K562 treated with DMSO at 1 percent for 12 hours (cell line): ENCODE measurements around the gene KRTAP7-1. TPM values are rescaled to one million over a fixed set of nuclear protein-coding genes. Genes with fewer than 3 reads are reported as not detected.

ENCODE experiments used
- total RNA-seq: library from RNA; unstranded; fragments of 300-600 nt; gene quantifications from 2 replicates; pipeline ENCODE4 v1.2.3, GENCODE V29; 2022; ENCODE audit not compliant: insufficient read depth

Gene KRTAP7-1
- not detected in 2 replicates for total RNA-seq

DNA sequence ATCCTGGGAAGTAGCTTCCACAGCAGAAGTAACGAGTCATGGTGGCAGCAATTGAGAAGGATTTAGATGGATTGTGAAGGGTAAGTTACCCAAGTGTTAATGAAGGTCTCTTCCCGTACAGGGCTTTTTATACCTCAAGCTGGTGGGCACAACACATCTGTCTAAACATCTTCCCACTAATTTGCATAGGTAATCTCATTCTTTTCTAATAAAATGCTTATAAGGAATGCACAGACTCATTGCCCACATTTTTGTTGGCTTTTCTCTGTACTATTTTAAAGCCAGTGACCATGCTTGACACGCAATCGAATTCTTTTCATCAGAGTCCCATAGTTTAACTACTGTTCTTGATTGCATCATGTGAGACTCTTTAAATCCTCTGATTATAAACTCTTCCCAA is at the start of gene KRTAP7-1:
Gene KRTAP7-1 (minus strand): TSS at position 101 of the 400 bp plus-strand sequence. CDS start 61 bp downstream, at position 40.

GRCh38 chr21:30813174-30813573 is 16.4 kb downstream of the KRTAP7-1 start, which contains the start of gene KRTAP8-1:
Gene KRTAP8-1 (minus strand): TSS chr21:30813274. CDS start chr21:30813220, 54 bp downstream.

Other genes with a start within 250 kb of the KRTAP7-1 start
- gene KRTAP22-2, start 239.4 kb downstream of the KRTAP7-1 start, total RNA-seq: not detected in 2 replicates
- not detected in 2 replicates for gene KRTAP6-3, start 237.3 kb downstream of the KRTAP7-1 start, total RNA-seq
- not detected in 2 replicates for gene KRTAP6-2, start 230.9 kb downstream of the KRTAP7-1 start, total RNA-seq
- not detected in 2 replicates for gene KRTAP22-1, start 228.7 kb downstream of the KRTAP7-1 start, total RNA-seq
- not detected in 2 replicates for gene KRTAP6-1, start 215.8 kb downstream of the KRTAP7-1 start, total RNA-seq
- not detected in 2 replicates for gene KRTAP20-1, start 213.3 kb downstream of the KRTAP7-1 start, total RNA-seq
- not detected in 2 replicates for gene KRTAP20-4, start 209.1 kb downstream of the KRTAP7-1 start, total RNA-seq
- not detected in 2 replicates for gene KRTAP20-2, start 194.6 kb downstream of the KRTAP7-1 start, total RNA-seq
- gene KRTAP20-3, start 186.9 kb downstream of the KRTAP7-1 start, total RNA-seq: not detected in 2 replicates
- gene KRTAP21-3, start 111.0 kb downstream of the KRTAP7-1 start, total RNA-seq: not detected in 2 replicates
- gene KRTAP21-2, start 82.5 kb downstream of the KRTAP7-1 start, total RNA-seq: not detected in 2 replicates
- gene KRTAP21-1, start 74.3 kb downstream of the KRTAP7-1 start, total RNA-seq: not detected in 2 replicates
- not detected in 2 replicates for gene KRTAP8-1, start 16.5 kb downstream of the KRTAP7-1 start, total RNA-seq
- not detected in 2 replicates for gene KRTAP11-1, start 51.8 kb upstream of the KRTAP7-1 start, total RNA-seq
- gene KRTAP19-8, start 208.7 kb upstream of the KRTAP7-1 start, total RNA-seq: not detected in 2 replicates